Measurements from ENCODE around the gene EQTN.
"Not testable (repeated sequence)": the region's sequence is repeated elsewhere in the genome, so short reads cannot be mapped to it uniquely, and the experiment has no call there.

The EQTN gene

GRCh38 chr9:27260789-27261516 lies 36.0 kb downstream of the EQTN start:
- no peak overlapping the region for H3K9ac ChIP-seq (ENCODE audit: low read depth, low read length)

GRCh38 chr9:27258662-27259061 lies 38.3 kb downstream of the EQTN start:
- H3K36me3 ChIP-seq (ENCODE audit: insufficient read depth, low read length), result no peaks in the 10 kb centered on the region
- H3K27me3 ChIP-seq (ENCODE audit: insufficient read depth, low read length), result no peaks in the 10 kb centered on the region
- no peak overlapping the region for H3K9ac ChIP-seq (ENCODE audit: low read depth, low read length)
- H3K9me3 ChIP-seq (ENCODE audit: insufficient read depth, low read depth, low read length), result no peaks in the 10 kb centered on the region
- H3K27ac ChIP-seq (ENCODE audit: low read depth, low read length), result no peak overlapping the region
- WGBS, result 92% methylated on average over 5 of the region's 7 CpGs
- peaks cover 13% of the 10 kb centered on the region; the same call in 1 of the 2 replicates for H3K4me1 ChIP-seq (ENCODE audit: insufficient read depth, low read length)
- H3K4me3 ChIP-seq (ENCODE audit: low read length), result no peak overlapping the region

More at GRCh38 chr9:27260789-27261516, 36.0 kb downstream of the EQTN start:
- H3K4me3 ChIP-seq (ENCODE audit: low read length), result no peak overlapping the region
- no peaks in the 10 kb centered on the region for H3K9me3 ChIP-seq (ENCODE audit: insufficient read depth, low read depth, low read length)
- 91% methylated on average over 8 of the region's 8 CpGs for WGBS
- no peak overlapping the region for H3K27ac ChIP-seq (ENCODE audit: low read depth, low read length)
- H3K27me3 ChIP-seq (ENCODE audit: insufficient read depth, low read length), result no peaks in the 10 kb centered on the region
- no peaks in the 10 kb centered on the region for H3K36me3 ChIP-seq (ENCODE audit: insufficient read depth, low read length)
- peaks cover 13% of the 10 kb centered on the region; the same call in 1 of the 2 replicates for H3K4me1 ChIP-seq (ENCODE audit: insufficient read depth, low read length)

- Histone ChIP-seq H3K36me3 (ENCODE audit: insufficient read depth, low read length) (no peaks in the 10 kb centered on the region), H3K9me3 (ENCODE audit: insufficient read depth, low read depth, low read length) (no peaks in the 10 kb centered on the region), H3K4me1 (ENCODE audit: insufficient read depth, low read length) (no peaks in the 10 kb centered on the region), H3K27me3 (ENCODE audit: insufficient read depth, low read length) (no peaks in the 10 kb centered on the region), H3K27ac (ENCODE audit: low read depth, low read length) (no peak overlapping the region), H3K9ac (ENCODE audit: low read depth, low read length) (no peak overlapping the region), H3K4me3 (ENCODE audit: low read length) (no peak overlapping the region)
Measured at GRCh38 chr9:27248702-27249101, 48.2 kb downstream of the EQTN start.

- no peaks in the 10 kb centered on the region for H3K4me1 ChIP-seq (ENCODE audit: insufficient read depth, low read length)
- no peak overlapping the region for H3K4me3 ChIP-seq (ENCODE audit: low read length)
- no peaks in the 10 kb centered on the region for H3K27me3 ChIP-seq (ENCODE audit: insufficient read depth, low read length)
- H3K27ac ChIP-seq (ENCODE audit: low read depth, low read length), result no peak overlapping the region
- no peaks in the 10 kb centered on the region for H3K36me3 ChIP-seq (ENCODE audit: insufficient read depth, low read length)
- H3K9me3 ChIP-seq (ENCODE audit: insufficient read depth, low read depth, low read length), result no peaks in the 10 kb centered on the region
- WGBS, result 13% methylated on average over 2 of the region's 2 CpGs
- no peak overlapping the region for H3K9ac ChIP-seq (ENCODE audit: low read depth, low read length)
Measured at GRCh38 chr9:27247756-27248155, 49.2 kb downstream of the EQTN start.

- not testable (repeated sequence) for H3K27ac ChIP-seq (ENCODE audit: low read depth, low read length); H3K4me1 ChIP-seq (ENCODE audit: insufficient read depth, low read length); H3K27me3 ChIP-seq (ENCODE audit: insufficient read depth, low read length); H3K9ac ChIP-seq (ENCODE audit: low read depth, low read length); H3K4me3 ChIP-seq (ENCODE audit: low read length); H3K36me3 ChIP-seq (ENCODE audit: insufficient read depth, low read length)
- 76% methylated on average over 12 of the region's 12 CpGs for WGBS
- H3K9me3 ChIP-seq (ENCODE audit: insufficient read depth, low read depth, low read length), result peaks cover 25% of the 10 kb centered on the region
Measured at GRCh38 chr9:27239648-27240047, 57.3 kb downstream of the EQTN start.
